HFFc6 (cell line): ENCODE measurements around the gene PIK3C2B. TPM values are rescaled to one million over a fixed set of nuclear protein-coding genes. Genes with fewer than 3 reads are reported as not detected.

Experiments used
- DNase-seq: peaks from one replicate; pipeline ENCODE4 v3.0.0-alpha.2; 2018
- H3K27ac Mint-ChIP-seq: 2 replicates; pipeline ENCODE4 v1.8.0; 2020; ENCODE audit warnings: mild to moderate bottlenecking, mixed read lengths
- H3K27me3 Mint-ChIP-seq: 2 replicates; pipeline ENCODE4 v1.8.0; 2021; ENCODE audit warnings: mild to moderate bottlenecking, moderate library complexity, mixed read lengths; ENCODE audit not compliant: insufficient read depth
- H3K36me3 Mint-ChIP-seq: 2 replicates; pipeline ENCODE4 v1.8.0; 2021; ENCODE audit warnings: low read depth, mixed read lengths
- H3K4me1 Mint-ChIP-seq: 2 replicates; pipeline ENCODE4 v1.8.0; 2020; ENCODE audit warnings: low read depth, mixed read lengths
- H3K4me3 Mint-ChIP-seq: 2 replicates; pipeline ENCODE4 v1.8.0; 2020; ENCODE audit warnings: mild to moderate bottlenecking, moderate library complexity, mixed read lengths
- H3K9me3 Mint-ChIP-seq: 2 replicates; pipeline ENCODE4 v1.8.0; 2020; ENCODE audit warnings: mild to moderate bottlenecking, mixed read lengths
- long read RNA-seq: library from polyadenylated mRNA; unstranded; transcript quantifications from one replicate; pipeline ENCODE4 v2.0.0, GENCODE V29; 2019
- total RNA-seq, 6 experiments: library from RNA; stranded (reverse); fragmentation: NEBNext Ultra II Directional; extraction: Animal tissue kit (Norgen Biotek cat#: 25700); gene quantifications; 2 replicates in 1 of 6; 3 replicates in 5 of 6; pipeline ENCODE4 v1.2.3, GENCODE V29; 2021
- TF ChIP-seq, protein P1 (sequence below): fragments of 200-600 bp; sonication (generic); IDR thresholded peaks from 2 replicates; pipeline ENCODE4 v1.5.0; 2021; ENCODE audit warnings: antibody characterized with exemption, mild to moderate bottlenecking

Gene PIK3C2B, protein sequence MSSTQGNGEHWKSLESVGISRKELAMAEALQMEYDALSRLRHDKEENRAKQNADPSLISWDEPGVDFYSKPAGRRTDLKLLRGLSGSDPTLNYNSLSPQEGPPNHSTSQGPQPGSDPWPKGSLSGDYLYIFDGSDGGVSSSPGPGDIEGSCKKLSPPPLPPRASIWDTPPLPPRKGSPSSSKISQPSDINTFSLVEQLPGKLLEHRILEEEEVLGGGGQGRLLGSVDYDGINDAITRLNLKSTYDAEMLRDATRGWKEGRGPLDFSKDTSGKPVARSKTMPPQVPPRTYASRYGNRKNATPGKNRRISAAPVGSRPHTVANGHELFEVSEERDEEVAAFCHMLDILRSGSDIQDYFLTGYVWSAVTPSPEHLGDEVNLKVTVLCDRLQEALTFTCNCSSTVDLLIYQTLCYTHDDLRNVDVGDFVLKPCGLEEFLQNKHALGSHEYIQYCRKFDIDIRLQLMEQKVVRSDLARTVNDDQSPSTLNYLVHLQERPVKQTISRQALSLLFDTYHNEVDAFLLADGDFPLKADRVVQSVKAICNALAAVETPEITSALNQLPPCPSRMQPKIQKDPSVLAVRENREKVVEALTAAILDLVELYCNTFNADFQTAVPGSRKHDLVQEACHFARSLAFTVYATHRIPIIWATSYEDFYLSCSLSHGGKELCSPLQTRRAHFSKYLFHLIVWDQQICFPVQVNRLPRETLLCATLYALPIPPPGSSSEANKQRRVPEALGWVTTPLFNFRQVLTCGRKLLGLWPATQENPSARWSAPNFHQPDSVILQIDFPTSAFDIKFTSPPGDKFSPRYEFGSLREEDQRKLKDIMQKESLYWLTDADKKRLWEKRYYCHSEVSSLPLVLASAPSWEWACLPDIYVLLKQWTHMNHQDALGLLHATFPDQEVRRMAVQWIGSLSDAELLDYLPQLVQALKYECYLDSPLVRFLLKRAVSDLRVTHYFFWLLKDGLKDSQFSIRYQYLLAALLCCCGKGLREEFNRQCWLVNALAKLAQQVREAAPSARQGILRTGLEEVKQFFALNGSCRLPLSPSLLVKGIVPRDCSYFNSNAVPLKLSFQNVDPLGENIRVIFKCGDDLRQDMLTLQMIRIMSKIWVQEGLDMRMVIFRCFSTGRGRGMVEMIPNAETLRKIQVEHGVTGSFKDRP (N-terminal part only)
- total RNA-seq = 1 to 10 TPM; 1.6 to 3.2 (median 2.0) TPM
- long read RNA-seq = 0 reads

DNA sequence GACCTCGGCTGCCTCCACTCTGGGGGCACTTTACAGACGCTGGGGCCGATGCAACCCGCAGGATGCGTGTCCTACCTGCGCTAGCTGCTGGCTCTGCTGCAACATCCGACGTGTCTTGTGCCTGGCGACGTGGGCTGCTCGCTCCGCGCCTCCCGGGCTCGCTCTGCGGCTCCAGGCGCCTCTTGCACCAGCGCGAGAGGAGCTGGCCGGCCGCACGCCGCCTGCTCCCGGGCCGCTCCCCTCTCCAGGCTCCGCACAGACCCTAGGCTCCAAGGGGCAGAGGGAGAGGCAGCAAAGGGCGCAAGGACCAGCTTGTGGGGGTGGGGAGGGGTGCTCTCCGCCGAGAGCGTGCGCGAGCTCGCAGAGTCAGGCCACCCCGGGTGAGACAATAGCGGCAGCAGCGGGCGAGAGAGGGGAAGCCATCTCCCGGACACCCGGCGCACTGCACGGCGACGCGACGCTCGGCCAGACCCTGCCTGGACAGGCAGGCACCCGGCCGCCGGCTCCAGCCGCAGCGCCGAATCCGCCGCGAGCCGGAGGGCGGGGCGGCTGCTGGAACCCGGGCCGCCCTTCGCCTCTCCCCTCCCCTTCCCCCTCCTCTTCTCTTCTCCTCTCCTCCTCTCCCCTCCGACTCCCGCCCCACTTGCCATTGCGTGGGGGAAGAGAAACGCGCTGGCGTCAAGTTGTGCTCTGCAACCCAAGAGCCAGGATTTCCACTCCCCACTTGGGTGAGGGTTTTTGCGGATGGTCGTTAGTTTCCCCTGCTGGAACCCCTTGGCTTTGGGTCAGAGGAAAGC, at the start of gene PIK3C2B:
Gene PIK3C2B, minus strand, starts transcription at position 525 of the 797 bp plus-strand sequence. CDS start 25,003 bp downstream, outside the sequence.
- peaks cover 24% of the 10 kb centered on the region for H3K27me3 Mint-ChIP-seq
- peak; percentile 72 for DNase-seq
- TF ChIP-seq, protein P1, sequence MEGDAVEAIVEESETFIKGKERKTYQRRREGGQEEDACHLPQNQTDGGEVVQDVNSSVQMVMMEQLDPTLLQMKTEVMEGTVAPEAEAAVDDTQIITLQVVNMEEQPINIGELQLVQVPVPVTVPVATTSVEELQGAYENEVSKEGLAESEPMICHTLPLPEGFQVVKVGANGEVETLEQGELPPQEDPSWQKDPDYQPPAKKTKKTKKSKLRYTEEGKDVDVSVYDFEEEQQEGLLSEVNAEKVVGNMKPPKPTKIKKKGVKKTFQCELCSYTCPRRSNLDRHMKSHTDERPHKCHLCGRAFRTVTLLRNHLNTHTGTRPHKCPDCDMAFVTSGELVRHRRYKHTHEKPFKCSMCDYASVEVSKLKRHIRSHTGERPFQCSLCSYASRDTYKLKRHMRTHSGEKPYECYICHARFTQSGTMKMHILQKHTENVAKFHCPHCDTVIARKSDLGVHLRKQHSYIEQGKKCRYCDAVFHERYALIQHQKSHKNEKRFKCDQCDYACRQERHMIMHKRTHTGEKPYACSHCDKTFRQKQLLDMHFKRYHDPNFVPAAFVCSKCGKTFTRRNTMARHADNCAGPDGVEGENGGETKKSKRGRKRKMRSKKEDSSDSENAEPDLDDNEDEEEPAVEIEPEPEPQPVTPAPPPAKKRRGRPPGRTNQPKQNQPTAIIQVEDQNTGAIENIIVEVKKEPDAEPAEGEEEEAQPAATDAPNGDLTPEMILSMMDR = peak; percentile 77
- H3K27ac Mint-ChIP-seq = peak within 1 kb of the TSS; percentile 24; the same call in 1 of the 2 replicates
- peak within 1 kb of the TSS; percentile 88 for H3K4me3 Mint-ChIP-seq
- no peaks in the 10 kb centered on the region for H3K36me3 Mint-ChIP-seq
- H3K4me1 Mint-ChIP-seq = peaks cover 21% of the 10 kb centered on the region
- H3K9me3 Mint-ChIP-seq = no peaks in the 10 kb centered on the region

DNA sequence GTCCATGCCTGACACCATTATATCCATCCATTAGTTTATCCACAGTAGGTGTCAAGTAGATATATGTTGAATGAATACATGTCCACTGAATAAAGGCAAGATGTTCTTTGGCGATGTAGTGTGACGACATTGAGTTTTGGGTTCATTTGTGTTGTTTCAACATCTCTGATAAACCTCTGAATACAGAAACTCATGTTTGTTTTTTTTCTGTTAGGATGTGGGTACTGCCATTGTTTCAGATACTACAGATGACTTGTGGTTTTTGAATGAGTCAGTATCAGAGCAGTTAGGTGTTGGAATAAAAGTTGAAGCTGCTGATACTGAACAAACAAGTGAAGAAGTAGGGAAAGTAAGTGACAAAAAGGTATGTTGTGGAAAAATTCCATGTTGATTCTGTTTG, 49.7 kb upstream of the PIK3C2B start:
- Mint-ChIP-seq H3K27ac (no peak overlapping the region), H3K9me3 (no peaks in the 10 kb centered on the region), H3K27me3 (no peaks in the 10 kb centered on the region), H3K4me3 (no peak overlapping the region), H3K4me1 (peaks cover 24% of the 10 kb centered on the region), H3K36me3 (peaks cover 75% of the 10 kb centered on the region)
- TF ChIP-seq, protein P1 = no peak
- peak; percentile 27 for DNase-seq

DNA sequence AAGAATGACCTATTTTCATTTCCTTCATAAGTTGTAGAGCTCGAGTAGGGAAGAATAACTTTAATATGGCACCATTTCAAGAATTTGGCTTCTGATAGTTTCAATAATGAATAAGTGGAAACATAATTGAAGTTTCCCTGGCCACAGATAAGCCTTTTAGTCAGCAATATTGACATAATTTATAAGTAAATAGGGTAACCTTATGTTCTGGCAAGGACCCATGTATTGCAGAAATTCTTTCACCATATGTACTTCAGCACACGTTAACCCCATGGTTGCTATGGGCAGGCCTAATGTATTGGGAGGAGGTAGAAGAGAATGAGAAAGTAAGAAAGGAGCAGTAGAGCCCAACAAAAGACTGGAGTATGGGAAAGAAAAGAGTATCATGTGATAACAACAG, 47.0 kb upstream of the PIK3C2B start:
- DNase-seq = no peak
- H3K36me3 Mint-ChIP-seq = peaks cover 54% of the 10 kb centered on the region
- H3K4me1 Mint-ChIP-seq = peaks cover 24% of the 10 kb centered on the region
- H3K27me3 Mint-ChIP-seq = no peaks in the 10 kb centered on the region
- TF ChIP-seq, protein P1 = no peak
- H3K27ac Mint-ChIP-seq = no peak overlapping the region
- H3K4me3 Mint-ChIP-seq = no peak overlapping the region
- no peaks in the 10 kb centered on the region for H3K9me3 Mint-ChIP-seq

DNA sequence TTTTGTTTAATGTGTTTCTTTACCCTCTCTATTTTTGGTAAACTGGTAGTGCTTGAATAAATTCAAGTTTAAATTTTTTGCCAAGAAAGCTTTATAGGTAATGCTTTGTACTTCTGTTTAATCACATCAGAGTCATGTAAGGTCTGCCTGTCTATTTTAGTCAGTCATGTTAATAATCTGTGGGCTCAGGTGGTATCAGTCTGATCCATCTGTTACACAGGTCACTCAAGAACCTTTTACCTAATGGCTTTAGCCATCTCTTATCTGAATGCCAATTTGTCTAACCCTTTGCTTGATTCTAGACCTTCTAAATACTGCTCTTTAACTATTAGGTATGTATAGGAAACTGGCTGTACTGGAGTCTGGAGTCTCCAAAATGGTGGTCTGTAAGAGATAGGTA, 38.2 kb upstream of the PIK3C2B start:
- no peaks in the 10 kb centered on the region for H3K9me3 Mint-ChIP-seq
- TF ChIP-seq, protein P1 = no peak
- peaks cover 25% of the 10 kb centered on the region for H3K36me3 Mint-ChIP-seq
- DNase-seq = no peak
- H3K27me3 Mint-ChIP-seq = no peaks in the 10 kb centered on the region
- no peaks in the 10 kb centered on the region for H3K4me1 Mint-ChIP-seq
- H3K4me3 Mint-ChIP-seq = no peak overlapping the region
- H3K27ac Mint-ChIP-seq = no peak overlapping the region

DNA sequence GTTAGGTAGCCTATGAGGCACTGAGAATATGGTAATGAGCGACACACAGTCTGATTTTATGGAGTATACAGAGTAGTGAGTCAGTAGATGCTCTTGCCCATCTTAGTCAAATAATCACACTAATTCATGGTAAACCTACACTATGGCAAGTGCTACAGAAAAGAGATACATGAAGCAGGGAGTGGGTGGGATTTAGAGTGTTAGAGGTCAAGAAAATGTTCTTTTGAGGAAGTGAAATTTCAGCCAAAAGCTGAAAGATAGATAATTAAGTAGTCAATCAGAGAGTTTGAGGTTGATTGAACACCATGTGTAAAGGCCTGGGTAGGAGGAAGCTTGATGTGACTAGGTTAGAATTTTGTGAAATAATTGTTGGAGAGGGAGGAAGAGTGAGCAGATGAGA, 36.3 kb upstream of the PIK3C2B start:
- no peak for DNase-seq
- Mint-ChIP-seq H3K27ac (no peak overlapping the region), H3K4me3 (no peak overlapping the region), H3K9me3 (no peaks in the 10 kb centered on the region), H3K36me3 (peaks cover 25% of the 10 kb centered on the region), H3K27me3 (no peaks in the 10 kb centered on the region), H3K4me1 (no peaks in the 10 kb centered on the region)
- TF ChIP-seq, protein P1 = no peak
